B cell (primary cell): ENCODE data around the gene CDO1. TPM values are rescaled to one million over a fixed set of nuclear protein-coding genes. Genes with fewer than 3 reads are reported as not detected.

ENCODE experiments used
- ATAC-seq: fragments of 200-7000 bp; cut with Tn5 transposase; one replicate; pipeline ENCODE4 v1.10.0; 2021; ENCODE audit warnings: low read depth, mild to moderate bottlenecking, moderate number of reproducible peaks, moderate library complexity
- CTCF ChIA-PET: fragments of 350-600 bp; sonication (Branson Sonifier 250); formaldehyde crosslinking; loops from one replicate; lab custom pipeline; 2021; ENCODE audit warnings: antibody characterized with exemption, inconsistent platforms; lab: Charles Lee
- POLR2A ChIA-PET: fragments of 350-600 bp; sonication (Branson Sonifier 250); formaldehyde crosslinking; loops from one replicate; lab custom pipeline; 2021; ENCODE audit warnings: antibody characterized with exemption; lab: Charles Lee
- DNase-seq: peaks from one replicate; pipeline ENCODE4 v3.0.0; 2013
- H2AFZ ChIP-seq: 2 replicates; pipeline ENCODE4 v1.6.1; 2012; ENCODE audit warnings: mild to moderate bottlenecking, low read depth, low read length; ENCODE audit not compliant: insufficient read depth, poor library complexity, severe bottlenecking
- H3K27ac ChIP-seq, 2 donors: 1 replicate in 1 of 2; 2 replicates in 1 of 2; pipeline ENCODE4 v1.5.1; 2012 to 2013; ENCODE audit warnings: low read length in 2 of 2, mild to moderate bottlenecking in 2 of 2, moderate library complexity in 1 of 2
- H3K27me3 ChIP-seq, 4 experiments: fragments of 200-600 bp in 1 of 4; sonication (generic) in 1 of 4; replicated peaks in 1 of 4; 1 replicate in 2 of 4; 2 replicates in 2 of 4; pipeline versions ENCODE4 v1.6.1 to v1.7.0; 2013 to 2016; ENCODE audit warnings: low read length in 3 of 4, mild to moderate bottlenecking in 2 of 4, mixed read lengths in 1 of 4, moderate library complexity in 1 of 4; ENCODE audit not compliant: insufficient read depth in 4 of 4, control insufficient read depth in 3 of 4; ENCODE audit errors: control extremely low read depth in 1 of 4
- H3K36me3 ChIP-seq, 2 experiments: replicated peaks in 1 of 2; 1 replicate in 1 of 2; 2 replicates in 1 of 2; pipeline versions ENCODE4 v1.6.1 to v1.7.1; 2013; ENCODE audit warnings: low read length in 1 of 2; ENCODE audit not compliant: insufficient read depth in 2 of 2, control insufficient read depth in 1 of 2; ENCODE audit errors: control extremely low read depth in 1 of 2, extremely low read depth in 1 of 2
- H3K4me1 ChIP-seq, 2 donors: fragments of 200-600 bp in 1 of 2; sonication (generic) in 1 of 2; 1 replicate in 1 of 2; 2 replicates in 1 of 2; pipeline versions ENCODE4 v1.5.1 to v1.6.1; 2013 to 2017; ENCODE audit warnings: low read length in 2 of 2; ENCODE audit not compliant: control insufficient read depth in 2 of 2, insufficient read depth in 2 of 2
- H3K4me2 ChIP-seq: replicated peaks from 2 replicates; pipeline ENCODE3; 2012; ENCODE audit warnings: mild to moderate bottlenecking, low read depth, low read length; ENCODE audit not compliant: poor library complexity, severe bottlenecking
- H3K4me3 ChIP-seq, 5 experiments: fragments of 200-600 bp in 1 of 5; sonication (generic) in 1 of 5; 1 replicate in 3 of 5; 2 replicates in 2 of 5; pipeline versions ENCODE4 v1.5.1 to v1.7.0; 2011 to 2016; ENCODE audit warnings: low read length in 4 of 5, mild to moderate bottlenecking in 4 of 5, low read depth in 2 of 5, control low read depth in 1 of 5, moderate library complexity in 1 of 5; ENCODE audit not compliant: insufficient read depth in 1 of 5; ENCODE audit errors: control extremely low read depth in 1 of 5, extremely low read depth in 1 of 5
- H3K79me2 ChIP-seq: fragments of 200-600 bp; sonication (generic); one replicate; pipeline ENCODE4 v1.6.0; 2016; ENCODE audit warnings: low read length; ENCODE audit not compliant: control insufficient read depth, insufficient read depth
- H3K9ac ChIP-seq: fragments of 200-600 bp; sonication (generic); 2 replicates; pipeline ENCODE4 v1.6.1; 2017; ENCODE audit warnings: mild to moderate bottlenecking, low read length, moderate library complexity
- H3K9me3 ChIP-seq, 3 donors: one replicate each; pipeline versions ENCODE4 v1.6.1 to v1.7.1; 2013; ENCODE audit warnings: low read length in 2 of 3; ENCODE audit not compliant: control insufficient read depth in 2 of 3, insufficient read depth in 1 of 3; ENCODE audit errors: control extremely low read depth in 1 of 3
- H4K20me1 ChIP-seq: 2 replicates; pipeline ENCODE4 v1.6.0; 2012; ENCODE audit warnings: mild to moderate bottlenecking, low read length; ENCODE audit not compliant: insufficient read depth, control insufficient read depth, poor library complexity, severe bottlenecking
- H3K27ac Mint-ChIP-seq: one replicate; pipeline ENCODE4 v1.8.0; 2021; ENCODE audit warnings: mixed read lengths
- H3K27me3 Mint-ChIP-seq: one replicate; pipeline ENCODE4 v1.8.0; 2021; ENCODE audit warnings: mixed read lengths
- H3K4me1 Mint-ChIP-seq: one replicate; pipeline ENCODE4 v1.8.0; 2021; ENCODE audit warnings: mixed read lengths
- H3K4me3 Mint-ChIP-seq: one replicate; pipeline ENCODE4 v1.8.0; 2021; ENCODE audit warnings: mixed read lengths
- H3K9me3 Mint-ChIP-seq: one replicate; pipeline ENCODE4 v1.8.0; 2022; ENCODE audit warnings: mixed read lengths; ENCODE audit not compliant: insufficient read depth
- EZH2 ChIP-seq: IDR thresholded peaks from 2 replicates; pipeline ENCODE4 v1.6.1; 2012; ENCODE audit warnings: borderline replicate concordance, low read depth, mild to moderate bottlenecking, moderate library complexity, low read length; ENCODE audit not compliant: insufficient read depth, poor library complexity, severe bottlenecking
- WGBS: methylation state at CpG from one replicate; pipeline ENCODE4 v1.1.5; 2013; ENCODE audit warnings: missing lambda C conversion rate; ENCODE audit not compliant: insufficient coverage; 5-methylcytosine and 5-hydroxymethylcytosine counted together
- intact Hi-C: fragments of 100-400 bp; cut with micrococcal nuclease; formaldehyde crosslinking; loops from one replicate; pipeline ENCODE4 v1.10.0; 2022
- polyA plus RNA-seq: library from polyadenylated mRNA; depleted of rRNA; stranded (reverse); fragments of >200 nt; gene quantifications from 2 replicates; pipeline ENCODE4 v1.2.3, GENCODE V29; 2012
- total RNA-seq, 2 donors: library from RNA; stranded (reverse); fragments of 120-200 nt in 1 of 2; gene quantifications; 1 replicate in 1 of 2; 2 replicates in 1 of 2; pipeline versions ENCODE4 v1.2.3 to v1.2.4, GENCODE V29; 2013 to 2022
- TF ChIP-seq, protein P1 (sequence below): fragments of 200-600 bp; IDR thresholded peaks from one replicate; pipeline ENCODE4 v1.8.0; 2022; ENCODE audit warnings: antibody characterized with exemption, mild to moderate bottlenecking

Gene CDO1
- total and polyA plus RNA-seq, 2 donors (not counting 1 experiment from before 2014, with no cell fraction given) = not detected

DNA sequence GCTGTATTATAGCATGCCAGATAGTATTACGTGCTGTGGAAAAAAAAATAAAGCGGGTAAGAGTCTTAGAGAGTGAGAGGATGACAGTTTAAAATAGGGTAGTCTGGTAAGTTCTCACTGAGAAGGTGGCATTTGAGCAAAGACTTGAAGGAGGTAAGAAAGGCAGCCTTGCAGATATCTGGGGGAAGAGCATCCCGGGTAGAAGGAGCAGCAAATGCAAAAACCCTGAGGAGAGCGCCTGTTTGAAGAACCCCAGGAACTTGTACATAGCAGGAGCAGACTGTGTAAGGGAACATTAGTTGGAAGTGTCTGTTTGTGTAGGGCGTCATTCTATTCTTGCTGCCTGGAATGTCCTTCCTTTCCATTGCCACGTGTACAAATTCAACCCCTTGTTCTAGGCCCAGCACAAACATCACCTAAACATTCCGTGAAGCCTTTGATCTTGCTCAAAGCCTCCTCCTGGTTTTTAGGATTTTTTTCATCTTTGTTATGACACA lies 27.9 kb upstream of the CDO1 start:
- Histone ChIP-seq H4K20me1 (no peaks in the 10 kb centered on the region), H2AFZ (no peak overlapping the region), H3K4me2 (no peak overlapping the region), H3K4me1 (peaks cover 31 to 32% of the 10 kb centered on the region in 2 donors), H3K27ac (no peak overlapping the region), H3K79me2 (peaks cover 82% of the 10 kb centered on the region), H3K9me3 (no peaks in the 10 kb centered on the region), H3K36me3 (no peaks in the 10 kb centered on the region), H3K9ac (no peak overlapping the region), H3K27me3 (no peaks in the 10 kb centered on the region), H3K4me3 (no peak overlapping the region)
- H3K9me3 Mint-ChIP-seq = no peaks in the 10 kb centered on the region
- intact Hi-C loops = loop anchor here (5.0 kb wide), 1 partner anchor 547 kb away; the partner anchor contains the start of gene CCDC112
- H3K4me3 Mint-ChIP-seq = no peak overlapping the region
- H3K27ac Mint-ChIP-seq = peak overlapping the region; percentile 65
- H3K4me1 Mint-ChIP-seq = peaks cover 53% of the 10 kb centered on the region
- WGBS = 93% methylated on average over 4 of the region's 7 CpGs
- ATAC-seq (no peak), DNase-seq (no peak)
- TF ChIP-seq, protein P1, sequence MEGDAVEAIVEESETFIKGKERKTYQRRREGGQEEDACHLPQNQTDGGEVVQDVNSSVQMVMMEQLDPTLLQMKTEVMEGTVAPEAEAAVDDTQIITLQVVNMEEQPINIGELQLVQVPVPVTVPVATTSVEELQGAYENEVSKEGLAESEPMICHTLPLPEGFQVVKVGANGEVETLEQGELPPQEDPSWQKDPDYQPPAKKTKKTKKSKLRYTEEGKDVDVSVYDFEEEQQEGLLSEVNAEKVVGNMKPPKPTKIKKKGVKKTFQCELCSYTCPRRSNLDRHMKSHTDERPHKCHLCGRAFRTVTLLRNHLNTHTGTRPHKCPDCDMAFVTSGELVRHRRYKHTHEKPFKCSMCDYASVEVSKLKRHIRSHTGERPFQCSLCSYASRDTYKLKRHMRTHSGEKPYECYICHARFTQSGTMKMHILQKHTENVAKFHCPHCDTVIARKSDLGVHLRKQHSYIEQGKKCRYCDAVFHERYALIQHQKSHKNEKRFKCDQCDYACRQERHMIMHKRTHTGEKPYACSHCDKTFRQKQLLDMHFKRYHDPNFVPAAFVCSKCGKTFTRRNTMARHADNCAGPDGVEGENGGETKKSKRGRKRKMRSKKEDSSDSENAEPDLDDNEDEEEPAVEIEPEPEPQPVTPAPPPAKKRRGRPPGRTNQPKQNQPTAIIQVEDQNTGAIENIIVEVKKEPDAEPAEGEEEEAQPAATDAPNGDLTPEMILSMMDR = no peak
- no peak for TF ChIP-seq EZH2
- ChIA-PET POLR2A (no interaction called here), CTCF (interaction anchor here (0.9 to 1.7 kb wide), 2 partner anchors 13 to 209 kb away, joined by 3 to 4 read pairs; no protein-coding TSS in a partner anchor)
- H3K27me3 Mint-ChIP-seq = no peaks in the 10 kb centered on the region

DNA sequence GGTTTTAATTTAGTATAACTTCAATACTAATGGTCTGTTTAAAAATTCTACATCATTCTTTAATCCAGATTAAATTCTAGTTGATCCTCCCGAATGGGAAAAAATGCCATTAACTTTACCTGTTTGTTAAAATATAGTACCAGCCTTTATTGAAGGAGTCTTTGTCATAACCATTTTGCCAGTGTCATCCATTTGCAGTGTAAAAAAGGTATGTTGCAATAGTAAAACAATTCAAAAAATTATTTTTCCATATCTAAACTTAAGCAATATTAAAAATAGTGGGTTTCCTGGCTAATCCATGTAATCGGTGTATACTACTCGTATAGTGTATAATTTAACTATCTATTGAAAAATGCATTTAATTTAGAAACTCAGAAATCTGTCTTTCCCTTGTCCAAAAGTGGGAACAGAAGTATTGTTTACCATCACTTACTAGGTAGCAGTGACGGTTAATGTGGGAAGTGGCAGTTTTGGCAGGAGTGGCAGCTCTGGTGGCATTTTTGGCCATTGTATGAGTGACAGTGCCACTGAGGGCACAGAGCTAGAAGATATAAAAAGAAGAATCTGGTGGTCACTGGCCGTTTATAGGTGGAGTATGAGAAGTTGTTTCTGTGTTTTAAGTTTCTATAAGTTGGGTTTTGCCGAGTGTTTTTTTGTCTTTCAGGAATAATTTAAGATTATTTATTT lies 27.1 kb upstream of the CDO1 start:
- Histone ChIP-seq H3K4me3 (no peak overlapping the region), H3K9ac (no peak overlapping the region), H4K20me1 (peaks cover 7% of the 10 kb centered on the region), H3K79me2 (peaks cover 82% of the 10 kb centered on the region), H3K4me2 (peak overlapping the region; percentile 68), H3K27me3 (no peaks in the 10 kb centered on the region), H3K36me3 (no peaks in the 10 kb centered on the region), H2AFZ (no peak overlapping the region), H3K4me1 (peaks cover 39 to 40% of the 10 kb centered on the region in 2 donors), H3K27ac (no peak overlapping the region), H3K9me3 (no peaks in the 10 kb centered on the region)
- Mint-ChIP-seq H3K27me3 (no peaks in the 10 kb centered on the region), H3K4me1 (peaks cover 61% of the 10 kb centered on the region), H3K4me3 (peak overlapping the region; percentile 95), H3K27ac (no peak overlapping the region), H3K9me3 (no peaks in the 10 kb centered on the region)
- ATAC-seq (no peak), DNase-seq (no peak)
- TF ChIP-seq, protein P1 = no peak
- no peak for TF ChIP-seq EZH2
- CTCF ChIA-PET = interaction anchor here (1.2 to 1.6 kb wide), 3 partner anchors 9 to 225 kb away, joined by 6 to 7 read pairs (median 6); no protein-coding TSS in a partner anchor
- WGBS = 100% methylated on average over 1 of the region's 6 CpGs
- POLR2A ChIA-PET = no interaction called here
- intact Hi-C loops = loop anchor here (5.0 kb wide), 1 partner anchor 546 kb away; the partner anchor contains the start of gene CCDC112
